Activated CD4-positive, alpha-beta T cell treated with anti-CD3 and anti-CD28 coated beads, Interleukin-2, amount 50 U/mL, for 4 hours (primary cell): Measurements from ENCODE around the gene NXPE2.

Experiments used
- DNase-seq, 2 experiments: peaks; one replicate each; pipeline ENCODE4 v3.0.0-alpha.2; 2020

The NXPE2 gene

DNA sequence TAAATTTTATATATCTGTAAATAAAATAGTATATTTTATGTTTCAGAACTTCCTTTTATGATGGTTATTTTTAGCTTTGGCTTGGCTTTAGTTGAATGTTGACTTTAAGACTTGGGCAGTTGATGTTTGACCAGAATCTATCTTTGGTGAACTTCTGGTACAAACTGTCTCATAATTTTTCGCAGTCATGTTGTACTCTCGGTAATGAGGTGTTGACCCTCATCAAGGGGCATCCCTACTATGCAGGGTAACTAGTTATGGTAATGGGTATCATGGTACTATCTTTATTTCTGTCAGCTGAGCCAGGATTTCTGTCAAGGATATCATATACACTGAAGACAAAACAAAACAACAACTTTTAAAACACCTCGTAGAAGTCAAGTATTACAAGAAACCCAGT is 67.7 kb downstream of the NXPE2 start:
- DNase-seq, result no peak
